ENCODE measurements around the gene COPS2.
"Not testable (repeated sequence)": the region's sequence is repeated elsewhere in the genome, so short reads cannot be mapped to it uniquely, and the experiment has no call there.

COPS2 gene

DNA sequence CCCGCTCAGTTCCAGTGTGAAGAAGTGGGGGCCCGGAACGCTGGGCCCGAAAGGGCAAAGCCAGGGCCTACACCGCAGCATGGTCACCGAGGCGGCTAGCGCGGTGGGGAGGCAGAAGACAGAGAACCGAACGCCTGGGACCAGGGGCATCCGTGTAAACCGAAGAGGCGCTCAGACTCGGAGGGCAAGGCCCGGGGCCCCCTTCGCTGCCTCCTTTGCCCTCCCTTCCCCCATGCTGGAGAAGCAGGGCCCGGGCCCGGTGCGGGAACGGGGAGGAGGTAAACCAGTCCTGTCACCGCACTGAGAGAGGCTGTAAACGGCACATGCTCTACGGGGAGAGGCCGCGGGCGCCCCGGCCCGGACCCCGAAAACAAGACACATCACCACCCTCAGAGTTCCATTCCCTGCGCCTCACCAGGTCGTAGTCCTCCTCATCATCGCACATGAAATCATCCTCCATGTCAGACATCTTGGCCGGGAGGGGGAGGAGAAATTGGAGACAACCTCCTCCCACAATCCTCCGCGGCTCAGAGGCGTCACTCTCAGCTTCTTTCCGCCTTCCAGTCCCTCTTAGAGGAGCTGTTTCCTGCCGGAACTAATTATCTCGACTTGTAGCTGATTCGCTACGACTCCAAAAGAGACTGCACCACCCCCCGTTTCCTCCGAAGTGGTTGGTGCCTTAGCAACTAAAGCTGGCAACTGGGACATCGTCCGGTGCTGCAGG lies at the start of gene COPS2:
Gene COPS2 (minus strand): TSS at position 490 of the 724 bp plus-strand sequence. CDS start 21 bp downstream, at position 469.
- Histone ChIP-seq H3K9me3 (ENCODE audit: control insufficient read depth, insufficient read depth, low read depth, low read length) (no peaks in the 10 kb centered on the region), H3K27me3 (ENCODE audit: control insufficient read depth, insufficient read depth, low read length) (no peaks in the 10 kb centered on the region), H3K36me3 (ENCODE audit: control insufficient read depth, insufficient read depth, low read length) (no peaks in the 10 kb centered on the region), H3K4me3 (ENCODE audit: low read depth, low read length) (peak within 1 kb of the TSS; percentile 75), H3K9ac (ENCODE audit: low read length) (peak within 1 kb of the TSS; percentile 88), H3K4me1 (ENCODE audit: control insufficient read depth, insufficient read depth, low read length) (peaks cover 7% of the 10 kb centered on the region; the same call in 1 of the 2 replicates), H3K27ac (ENCODE audit: low read depth, low read length) (peak within 1 kb of the TSS; percentile 65)

- H3K4me3 ChIP-seq (ENCODE audit: low read depth, low read length): no peak overlapping the region
- no peaks in the 10 kb centered on the region for H3K9me3 ChIP-seq (ENCODE audit: control insufficient read depth, insufficient read depth, low read depth, low read length)
- H3K9ac ChIP-seq (ENCODE audit: low read length): no peak overlapping the region
- no peaks in the 10 kb centered on the region for H3K36me3 ChIP-seq (ENCODE audit: control insufficient read depth, insufficient read depth, low read length)
- no peaks in the 10 kb centered on the region for H3K4me1 ChIP-seq (ENCODE audit: control insufficient read depth, insufficient read depth, low read length)
- H3K27me3 ChIP-seq (ENCODE audit: control insufficient read depth, insufficient read depth, low read length): no peaks in the 10 kb centered on the region
- H3K27ac ChIP-seq (ENCODE audit: low read depth, low read length): no peak overlapping the region
These were observed 44.9 kb upstream of the COPS2 start for GRCh38 chr15:49200347-49200746.

DNA sequence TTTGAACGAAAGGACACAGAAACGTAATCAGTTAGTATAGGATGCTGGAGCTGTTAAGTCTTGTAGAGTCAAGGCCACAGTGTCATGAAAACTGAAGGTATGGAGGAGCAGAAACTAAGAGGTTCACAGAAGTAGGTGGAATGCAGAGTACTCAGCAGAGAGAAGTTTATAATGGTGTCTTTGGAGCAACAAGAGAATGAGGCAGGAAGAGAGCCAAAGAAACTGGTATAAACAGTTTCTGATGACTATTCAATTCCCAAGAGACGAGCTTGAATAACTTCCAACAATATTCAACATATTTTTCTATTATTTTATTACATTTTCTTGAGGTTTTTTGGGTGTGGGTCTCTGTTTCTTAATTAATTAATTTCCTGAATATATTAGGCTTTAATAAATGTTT lies 44.3 kb upstream of the COPS2 start:
- H3K9ac ChIP-seq (ENCODE audit: low read length): no peak overlapping the region
- H3K27ac ChIP-seq (ENCODE audit: low read depth, low read length): no peak overlapping the region
- no peaks in the 10 kb centered on the region for H3K4me1 ChIP-seq (ENCODE audit: control insufficient read depth, insufficient read depth, low read length)
- no peaks in the 10 kb centered on the region for H3K36me3 ChIP-seq (ENCODE audit: control insufficient read depth, insufficient read depth, low read length)
- H3K4me3 ChIP-seq (ENCODE audit: low read depth, low read length): no peak overlapping the region
- no peaks in the 10 kb centered on the region for H3K27me3 ChIP-seq (ENCODE audit: control insufficient read depth, insufficient read depth, low read length)
- no peaks in the 10 kb centered on the region for H3K9me3 ChIP-seq (ENCODE audit: control insufficient read depth, insufficient read depth, low read depth, low read length)

- Histone ChIP-seq H3K9me3 (ENCODE audit: control insufficient read depth, insufficient read depth, low read depth, low read length) (no peaks in the 10 kb centered on the region), H3K27ac (ENCODE audit: low read depth, low read length) (no peak overlapping the region), H3K4me3 (ENCODE audit: low read depth, low read length) (no peak overlapping the region)
These were observed 41.5 kb upstream of the COPS2 start for GRCh38 chr15:49196856-49197255.

GRCh38 chr15:49191892-49192291 lies 36.5 kb upstream of the COPS2 start:
- Histone ChIP-seq H3K27ac (ENCODE audit: low read depth, low read length) (no peak overlapping the region), H3K4me3 (ENCODE audit: low read depth, low read length) (no peak overlapping the region)

More at GRCh38 chr15:49196856-49197255, 41.5 kb upstream of the COPS2 start:
- Histone ChIP-seq H3K9ac (ENCODE audit: low read length) (no peak overlapping the region), H3K27me3 (ENCODE audit: control insufficient read depth, insufficient read depth, low read length) (no peaks in the 10 kb centered on the region), H3K4me1 (ENCODE audit: control insufficient read depth, insufficient read depth, low read length) (no peaks in the 10 kb centered on the region), H3K36me3 (ENCODE audit: control insufficient read depth, insufficient read depth, low read length) (no peaks in the 10 kb centered on the region)

DNA sequence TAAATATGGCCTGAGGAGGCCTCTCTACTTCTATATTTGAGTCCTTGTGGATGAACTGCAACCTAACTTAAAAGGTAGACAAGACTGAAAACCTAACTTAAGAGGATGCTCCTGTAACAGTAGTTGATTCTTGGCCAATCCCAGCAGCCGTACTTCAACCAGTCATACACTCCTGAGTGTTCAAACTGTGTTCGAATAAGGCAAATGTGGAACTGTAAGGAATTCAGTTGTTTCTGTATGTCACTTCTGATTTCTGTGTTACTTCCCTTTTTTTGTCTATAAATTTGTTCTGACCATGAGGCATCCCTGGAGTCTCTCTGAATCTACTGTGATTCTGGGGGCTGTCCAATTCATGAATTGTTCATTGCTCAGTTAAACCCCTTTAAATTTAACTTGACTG lies 35.2 kb upstream of the COPS2 start:
- H3K9me3 ChIP-seq (ENCODE audit: control insufficient read depth, insufficient read depth, low read depth, low read length): no peaks in the 10 kb centered on the region
- H3K4me3 ChIP-seq (ENCODE audit: low read depth, low read length): no peak overlapping the region
- no peak overlapping the region for H3K27ac ChIP-seq (ENCODE audit: low read depth, low read length)
- H3K4me1 ChIP-seq (ENCODE audit: control insufficient read depth, insufficient read depth, low read length): peaks cover 22% of the 10 kb centered on the region
- H3K36me3 ChIP-seq (ENCODE audit: control insufficient read depth, insufficient read depth, low read length): no peaks in the 10 kb centered on the region
- H3K27me3 ChIP-seq (ENCODE audit: control insufficient read depth, insufficient read depth, low read length): no peaks in the 10 kb centered on the region
- H3K9ac ChIP-seq (ENCODE audit: low read length): no peak overlapping the region

More at GRCh38 chr15:49191892-49192291, 36.5 kb upstream of the COPS2 start:
- Histone ChIP-seq H3K36me3 (ENCODE audit: control insufficient read depth, insufficient read depth, low read length) (no peaks in the 10 kb centered on the region), H3K9ac (ENCODE audit: low read length) (no peak overlapping the region), H3K27me3 (ENCODE audit: control insufficient read depth, insufficient read depth, low read length) (no peaks in the 10 kb centered on the region), H3K4me1 (ENCODE audit: control insufficient read depth, insufficient read depth, low read length) (peaks cover 22% of the 10 kb centered on the region), H3K9me3 (ENCODE audit: control insufficient read depth, insufficient read depth, low read depth, low read length) (no peaks in the 10 kb centered on the region)

GRCh38 chr15:49189631-49190030 lies 34.2 kb upstream of the COPS2 start:
- Histone ChIP-seq H3K27me3 (ENCODE audit: control insufficient read depth, insufficient read depth, low read length) (no peaks in the 10 kb centered on the region), H3K9me3 (ENCODE audit: control insufficient read depth, insufficient read depth, low read depth, low read length) (no peaks in the 10 kb centered on the region), H3K9ac (ENCODE audit: low read length) (no peak overlapping the region), H3K4me1 (ENCODE audit: control insufficient read depth, insufficient read depth, low read length) (peaks cover 22% of the 10 kb centered on the region), H3K4me3 (ENCODE audit: low read depth, low read length) (no peak overlapping the region), H3K36me3 (ENCODE audit: control insufficient read depth, insufficient read depth, low read length) (no peaks in the 10 kb centered on the region), H3K27ac (ENCODE audit: low read depth, low read length) (no peak overlapping the region)

DNA sequence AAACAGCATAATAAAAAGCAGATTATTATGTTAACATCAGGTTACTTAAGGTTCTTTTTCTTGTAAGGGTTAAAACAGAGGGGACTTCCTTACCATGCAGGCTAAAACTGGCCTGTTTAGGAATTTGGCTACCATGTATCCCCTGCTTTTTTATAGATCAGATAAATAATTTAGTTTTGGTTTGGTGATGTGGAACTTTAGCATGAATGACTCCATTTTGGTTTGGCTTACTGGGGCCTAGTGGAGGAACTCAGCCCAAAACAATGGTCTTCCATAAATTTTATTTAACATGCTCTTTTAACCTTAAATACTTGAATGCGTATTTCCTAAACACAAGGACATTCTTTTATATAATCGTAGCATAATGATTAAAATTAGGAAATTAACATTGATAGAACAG lies 33.5 kb upstream of the COPS2 start:
- Histone ChIP-seq H3K9me3 (ENCODE audit: control insufficient read depth, insufficient read depth, low read depth, low read length) (no peaks in the 10 kb centered on the region), H3K27me3 (ENCODE audit: control insufficient read depth, insufficient read depth, low read length) (no peaks in the 10 kb centered on the region), H3K27ac (ENCODE audit: low read depth, low read length) (no peak overlapping the region), H3K4me1 (ENCODE audit: control insufficient read depth, insufficient read depth, low read length) (peaks cover 22% of the 10 kb centered on the region), H3K9ac (ENCODE audit: low read length) (no peak overlapping the region), H3K36me3 (ENCODE audit: control insufficient read depth, insufficient read depth, low read length) (no peaks in the 10 kb centered on the region), H3K4me3 (ENCODE audit: low read depth, low read length) (no peak overlapping the region)

DNA sequence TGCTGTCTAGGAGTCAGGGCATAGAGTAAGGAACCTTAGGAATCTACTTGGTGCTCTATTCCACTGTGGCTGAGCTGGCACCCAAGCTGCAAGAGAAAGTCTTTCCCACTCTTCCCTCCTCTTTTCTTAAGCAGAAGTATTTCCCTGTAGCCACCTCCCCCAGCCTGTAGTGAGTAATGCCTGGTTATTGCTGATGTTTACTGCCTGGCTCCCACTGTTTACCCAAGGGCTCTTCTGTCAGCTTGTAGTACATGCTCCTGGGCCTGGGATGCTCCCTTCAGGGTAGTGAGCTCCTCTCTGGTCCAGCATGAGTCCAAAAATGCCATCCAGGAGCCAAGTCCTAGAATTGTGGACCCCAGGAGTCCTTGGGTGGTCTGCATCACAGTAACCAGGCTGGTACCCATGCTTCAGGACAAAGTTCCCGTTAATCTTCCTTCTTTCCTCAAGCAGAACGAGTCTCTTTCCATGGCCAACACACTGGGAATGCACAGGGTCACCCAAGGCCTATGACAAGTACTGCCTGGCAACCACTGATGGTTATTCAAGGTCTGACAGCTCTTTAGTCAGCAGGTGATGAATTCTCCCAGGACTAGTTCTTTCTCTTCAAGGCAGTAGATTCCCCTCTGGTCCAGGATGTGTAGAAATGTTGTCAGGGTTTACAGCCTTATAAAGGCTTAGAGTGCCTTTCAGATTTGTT lies 32.3 kb upstream of the COPS2 start:
- H3K4me3 ChIP-seq (ENCODE audit: low read depth, low read length): no peak overlapping the region
- no peaks in the 10 kb centered on the region for H3K36me3 ChIP-seq (ENCODE audit: control insufficient read depth, insufficient read depth, low read length)
- H3K9ac ChIP-seq (ENCODE audit: low read length): no peak overlapping the region
- peaks cover 22% of the 10 kb centered on the region for H3K4me1 ChIP-seq (ENCODE audit: control insufficient read depth, insufficient read depth, low read length)
- no peaks in the 10 kb centered on the region for H3K9me3 ChIP-seq (ENCODE audit: control insufficient read depth, insufficient read depth, low read depth, low read length)
- no peak overlapping the region for H3K27ac ChIP-seq (ENCODE audit: low read depth, low read length)
- no peaks in the 10 kb centered on the region for H3K27me3 ChIP-seq (ENCODE audit: control insufficient read depth, insufficient read depth, low read length)

GRCh38 chr15:49185473-49185872 lies 30.1 kb upstream of the COPS2 start:
- no peaks in the 10 kb centered on the region for H3K9me3 ChIP-seq (ENCODE audit: control insufficient read depth, insufficient read depth, low read depth, low read length)
- H3K27ac ChIP-seq (ENCODE audit: low read depth, low read length): no peak overlapping the region
- H3K4me1 ChIP-seq (ENCODE audit: control insufficient read depth, insufficient read depth, low read length): peaks cover 19% of the 10 kb centered on the region

DNA sequence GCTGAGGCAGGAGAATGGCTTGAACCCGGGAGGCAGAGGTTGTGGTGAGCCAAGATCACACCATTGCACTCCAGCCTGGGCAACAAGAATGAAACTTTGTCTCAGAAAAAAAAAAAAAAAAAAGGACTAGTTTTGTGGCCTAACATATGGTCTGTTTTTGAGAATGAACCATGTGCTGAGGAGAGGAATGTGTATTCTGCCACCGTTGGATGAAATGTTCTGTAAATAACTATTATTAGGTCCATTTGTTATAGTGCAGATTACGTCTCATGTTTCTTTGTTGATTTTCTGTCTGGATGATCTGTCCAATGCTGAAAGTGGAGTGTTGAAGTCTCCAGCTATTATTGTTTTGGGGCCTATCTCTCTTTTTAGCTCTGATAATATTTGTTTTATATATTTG lies 28.3 kb upstream of the COPS2 start:
- not testable (repeated sequence) for H3K9ac ChIP-seq (ENCODE audit: low read length); H3K27me3 ChIP-seq (ENCODE audit: control insufficient read depth, insufficient read depth, low read length); H3K36me3 ChIP-seq (ENCODE audit: control insufficient read depth, insufficient read depth, low read length); H3K9me3 ChIP-seq (ENCODE audit: control insufficient read depth, insufficient read depth, low read depth, low read length); H3K27ac ChIP-seq (ENCODE audit: low read depth, low read length); H3K4me3 ChIP-seq (ENCODE audit: low read depth, low read length)
- H3K4me1 ChIP-seq (ENCODE audit: control insufficient read depth, insufficient read depth, low read length): peaks cover 26% of the 10 kb centered on the region

More at GRCh38 chr15:49185473-49185872, 30.1 kb upstream of the COPS2 start:
- H3K4me3 ChIP-seq (ENCODE audit: low read depth, low read length): no peak overlapping the region
- H3K27me3 ChIP-seq (ENCODE audit: control insufficient read depth, insufficient read depth, low read length): no peaks in the 10 kb centered on the region
- H3K36me3 ChIP-seq (ENCODE audit: control insufficient read depth, insufficient read depth, low read length): no peaks in the 10 kb centered on the region
- H3K9ac ChIP-seq (ENCODE audit: low read length): no peak overlapping the region
